Brain microvascular endothelial cell (primary cell): ENCODE measurements around the gene HOOK2.

Source experiments
- DNase-seq: peaks from one replicate; pipeline ENCODE4 v3.0.0-alpha.2; 2020
- H3K27ac ChIP-seq: fragments of 250-450 bp; sonication (Bioruptor Pico); 2 replicates; pipeline ENCODE4 v1.5.1; 2020; ENCODE audit warnings: mild to moderate bottlenecking, moderate library complexity
- H3K27me3 ChIP-seq: fragments of 250-450 bp; sonication (Bioruptor Pico); replicated peaks from 2 replicates; pipeline ENCODE4 v1.5.1; 2020; ENCODE audit warnings: mild to moderate bottlenecking
- H3K36me3 ChIP-seq: fragments of 250-450 bp; sonication (Bioruptor Pico); replicated peaks from 2 replicates; pipeline ENCODE4 v1.5.1; 2020; ENCODE audit warnings: mild to moderate bottlenecking
- H3K4me3 ChIP-seq: 2 replicates; pipeline ENCODE4 v1.5.1; 2011; ENCODE audit warnings: low read depth, mild to moderate bottlenecking, control low read depth, low read length, moderate library complexity
- in situ Hi-C: cut with HindIII; loops from 2 replicates; pipeline ENCODE4 v1.10.0; 2017; ENCODE audit warnings: low sequenced_read_pairs, low pct_ligation_motif_present
- TF ChIP-seq, protein P1 (sequence below): IDR thresholded peaks from 2 replicates; pipeline ENCODE4 v1.5.1; 2011; ENCODE audit warnings: low read depth, mild to moderate bottlenecking, moderate library complexity, low read length, control low read depth, inconsistent platforms; ENCODE audit errors: missing control alignments

HOOK2 gene

DNA sequence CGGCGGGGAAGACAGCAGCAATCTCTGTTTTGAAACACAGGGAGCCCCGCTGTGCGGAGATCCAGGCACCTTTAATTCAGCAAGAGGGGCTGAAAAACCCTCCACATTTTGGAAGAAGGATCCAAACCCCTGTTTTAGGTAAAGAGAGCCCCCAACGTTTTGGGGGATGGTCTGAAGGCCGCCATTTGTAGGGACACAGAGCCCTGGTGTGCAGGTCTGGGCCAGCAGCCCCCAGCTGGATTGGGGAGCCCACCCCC is 3.5 kb upstream of the HOOK2 start:
- H3K4me3 ChIP-seq = peak overlapping the region; percentile 66
- TF ChIP-seq, protein P1, sequence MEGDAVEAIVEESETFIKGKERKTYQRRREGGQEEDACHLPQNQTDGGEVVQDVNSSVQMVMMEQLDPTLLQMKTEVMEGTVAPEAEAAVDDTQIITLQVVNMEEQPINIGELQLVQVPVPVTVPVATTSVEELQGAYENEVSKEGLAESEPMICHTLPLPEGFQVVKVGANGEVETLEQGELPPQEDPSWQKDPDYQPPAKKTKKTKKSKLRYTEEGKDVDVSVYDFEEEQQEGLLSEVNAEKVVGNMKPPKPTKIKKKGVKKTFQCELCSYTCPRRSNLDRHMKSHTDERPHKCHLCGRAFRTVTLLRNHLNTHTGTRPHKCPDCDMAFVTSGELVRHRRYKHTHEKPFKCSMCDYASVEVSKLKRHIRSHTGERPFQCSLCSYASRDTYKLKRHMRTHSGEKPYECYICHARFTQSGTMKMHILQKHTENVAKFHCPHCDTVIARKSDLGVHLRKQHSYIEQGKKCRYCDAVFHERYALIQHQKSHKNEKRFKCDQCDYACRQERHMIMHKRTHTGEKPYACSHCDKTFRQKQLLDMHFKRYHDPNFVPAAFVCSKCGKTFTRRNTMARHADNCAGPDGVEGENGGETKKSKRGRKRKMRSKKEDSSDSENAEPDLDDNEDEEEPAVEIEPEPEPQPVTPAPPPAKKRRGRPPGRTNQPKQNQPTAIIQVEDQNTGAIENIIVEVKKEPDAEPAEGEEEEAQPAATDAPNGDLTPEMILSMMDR = no peak
- H3K27me3 ChIP-seq = no peaks in the 10 kb centered on the region
- H3K27ac ChIP-seq = peak overlapping the region; percentile 93
- H3K36me3 ChIP-seq = no peaks in the 10 kb centered on the region
- no peak for DNase-seq
- in situ Hi-C loops = no loop called here

DNA sequence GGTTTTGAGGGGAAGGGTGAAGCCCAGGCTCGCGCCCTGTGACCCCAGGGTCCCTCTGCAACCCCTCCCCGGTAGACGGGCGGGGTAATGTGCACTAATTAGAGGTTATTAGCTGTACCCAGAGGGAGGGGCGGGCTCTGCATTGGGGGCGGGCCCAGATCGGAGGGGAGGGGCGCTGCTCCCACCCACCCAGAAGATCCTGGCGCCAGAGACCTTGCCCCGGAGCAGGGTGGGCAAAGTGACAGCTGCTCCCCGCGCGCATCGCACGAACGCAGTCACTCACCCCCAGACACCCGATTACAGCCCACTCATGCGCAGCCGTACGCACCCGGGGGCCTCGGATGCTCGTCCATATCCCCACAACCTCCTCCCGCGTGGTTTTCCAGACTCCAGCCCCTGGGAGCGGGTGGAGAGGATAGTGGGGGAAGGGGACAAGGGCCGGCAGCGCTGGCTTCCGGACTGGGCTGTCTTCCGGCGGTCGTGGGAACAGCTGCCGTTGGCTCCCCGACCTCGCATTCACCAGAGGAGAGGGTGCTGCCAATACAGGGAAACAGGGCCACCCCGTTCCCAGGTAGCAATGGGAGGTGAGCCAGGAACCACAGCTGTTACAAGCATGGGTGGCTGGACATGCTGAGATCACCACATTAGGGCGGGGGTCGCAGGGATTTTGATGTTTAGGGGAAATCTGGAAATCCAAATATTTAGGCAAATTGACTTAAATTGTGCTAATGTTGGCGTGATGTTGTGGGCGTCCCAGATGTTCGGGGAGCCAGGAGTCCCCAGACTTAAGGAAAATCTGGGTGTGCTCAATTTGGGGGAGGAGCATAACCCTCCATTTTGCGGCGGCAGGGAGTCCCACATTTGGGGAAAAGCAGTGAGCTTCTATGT is 2.9 kb upstream of the HOOK2 start:
- TF ChIP-seq, protein P1 = no peak
- H3K27ac ChIP-seq = peak overlapping the region; percentile 93
- in situ Hi-C loops = no loop called here
- no peaks in the 10 kb centered on the region for H3K27me3 ChIP-seq
- peak; percentile 75 for DNase-seq
- H3K4me3 ChIP-seq = peak overlapping the region; percentile 66
- no peaks in the 10 kb centered on the region for H3K36me3 ChIP-seq

DNA sequence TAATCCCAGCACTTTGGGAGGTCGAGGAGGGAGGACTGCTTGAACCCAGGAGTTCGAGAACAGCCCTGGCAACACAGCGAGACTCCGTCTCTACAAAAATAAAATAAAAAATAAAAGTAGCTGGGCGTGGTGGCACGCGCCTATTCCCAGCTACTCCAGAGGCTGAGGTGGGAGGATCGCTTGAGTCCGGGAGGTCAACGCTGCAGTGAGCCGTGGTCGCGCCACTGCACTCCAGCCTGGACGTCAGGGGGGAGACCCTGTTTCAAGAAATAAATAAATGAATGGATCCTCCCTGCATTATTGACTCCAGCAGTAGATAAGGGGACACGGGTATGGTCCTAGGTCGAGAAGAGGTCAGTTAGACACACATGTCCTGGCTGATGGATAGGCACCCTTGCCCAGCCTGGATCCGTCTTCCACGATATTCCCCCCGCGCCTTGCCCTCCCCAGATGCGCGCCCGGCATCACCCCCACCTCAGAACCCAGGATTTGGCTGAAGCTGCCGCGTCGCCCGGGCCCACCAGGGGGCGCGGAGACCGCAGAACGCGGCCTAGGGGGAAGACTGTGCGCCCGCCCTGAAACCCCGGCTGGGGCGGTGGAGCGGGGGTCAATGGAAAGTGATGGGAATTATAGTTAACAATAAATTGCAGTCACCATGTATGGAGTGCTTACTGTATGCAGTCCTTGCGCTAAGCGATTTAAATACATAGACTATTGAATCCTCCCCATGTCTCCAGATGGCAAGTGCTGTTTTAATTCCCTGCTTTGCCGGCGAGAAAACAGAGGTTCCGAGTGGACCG is 2.1 kb upstream of the HOOK2 start:
- H3K27ac ChIP-seq = peak overlapping the region; percentile 93
- H3K4me3 ChIP-seq = peak overlapping the region; percentile 66
- DNase-seq = peak; percentile 72
- H3K27me3 ChIP-seq = no peaks in the 10 kb centered on the region
- TF ChIP-seq, protein P1 = peak; percentile 94
- no peaks in the 10 kb centered on the region for H3K36me3 ChIP-seq
- in situ Hi-C loops = no loop called here

DNA sequence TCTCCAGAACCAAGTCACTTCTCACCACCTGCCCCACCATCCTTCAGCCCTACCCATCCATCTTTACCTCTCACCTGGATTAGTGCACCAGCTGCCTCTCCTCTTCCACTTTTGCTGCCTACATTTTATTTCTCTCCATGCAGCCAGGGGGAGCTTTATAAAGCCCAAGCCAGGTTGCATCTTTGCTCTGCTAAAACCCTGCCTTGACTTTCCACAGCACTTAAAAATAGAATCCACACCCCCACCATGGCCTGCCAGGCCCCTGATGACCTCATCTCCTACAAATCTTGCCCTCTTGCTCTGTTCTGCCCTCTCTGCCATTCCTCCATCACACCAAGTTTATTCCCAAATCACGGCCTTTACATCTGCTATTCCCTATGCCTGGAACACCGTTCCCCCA is 1.8 kb downstream of the HOOK2 start:
- Histone ChIP-seq H3K36me3 (no peaks in the 10 kb centered on the region), H3K27ac (no peak overlapping the region), H3K27me3 (no peaks in the 10 kb centered on the region), H3K4me3 (no peak overlapping the region)
- no peak for DNase-seq
- TF ChIP-seq, protein P1 = peak; percentile 62
- in situ Hi-C loops = no loop called here

DNA sequence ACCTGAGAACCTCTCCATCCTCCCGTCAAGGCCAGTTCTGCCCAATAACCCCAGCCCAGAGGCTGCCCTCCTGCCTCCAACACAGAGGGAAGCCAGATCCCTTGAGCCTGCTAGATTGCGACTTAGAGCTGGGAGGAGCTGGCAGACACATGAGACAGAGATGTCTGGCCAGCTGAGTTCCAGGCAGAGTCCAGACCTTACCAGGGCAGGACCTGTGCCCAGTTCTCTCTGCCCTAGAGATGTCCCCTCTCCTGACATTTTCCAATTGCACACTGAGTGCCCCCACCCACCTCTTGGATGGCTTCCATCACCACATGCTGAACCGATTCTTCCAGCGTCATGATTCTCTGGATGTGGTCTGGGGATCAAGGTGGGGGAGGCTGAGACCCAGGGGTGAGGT is 3.0 kb downstream of the HOOK2 start:
- DNase-seq = no peak
- in situ Hi-C loops = no loop called here
- Histone ChIP-seq H3K27ac (no peak overlapping the region), H3K4me3 (no peak overlapping the region), H3K36me3 (no peaks in the 10 kb centered on the region), H3K27me3 (no peaks in the 10 kb centered on the region)
- TF ChIP-seq, protein P1 = no peak
